Activated CD8-positive, alpha-beta memory T cell treated with anti-CD3 and anti-CD28 coated beads for 1 hour (primary cell): ENCODE data around the gene UQCC2.
A peak's percentile ranks its signal among the peaks of the same experiment; 100 is the strongest.

Source experiments
- DNase-seq, 2 donors: peaks; one replicate each; pipeline ENCODE4 v3.0.0-alpha.2; 2020; ENCODE audit warnings: low read depth in 1 of 2; ENCODE audit errors: extremely low read depth in 1 of 2

Gene UQCC2

GRCh38 chr6:33744001-33744848, 32.7 kb upstream of the UQCC2 start:
- peak; percentile 44 to 61 for DNase-seq

GRCh38 chr6:33742837-33743236, 31.3 kb upstream of the UQCC2 start:
- DNase-seq: no peak

- no peak for DNase-seq
Observed at GRCh38 chr6:33742092-33742491, 30.6 kb upstream of the UQCC2 start.

- DNase-seq: no peak
Observed at GRCh38 chr6:33740794-33741193, 29.3 kb upstream of the UQCC2 start.

- no peak for DNase-seq
Observed at GRCh38 chr6:33740204-33740608, 28.7 kb upstream of the UQCC2 start.

GRCh38 chr6:33739571-33739970, 28.1 kb upstream of the UQCC2 start:
- no peak for DNase-seq

GRCh38 chr6:33738879-33739278, 27.4 kb upstream of the UQCC2 start:
- no peak for DNase-seq

- DNase-seq: no peak
Observed at GRCh38 chr6:33738153-33738552, 26.7 kb upstream of the UQCC2 start.

- no peak for DNase-seq
Observed at GRCh38 chr6:33737267-33738026, 25.9 kb upstream of the UQCC2 start.

GRCh38 chr6:33735216-33735615, 23.7 kb upstream of the UQCC2 start:
- no peak for DNase-seq

- DNase-seq: no peak
Observed at GRCh38 chr6:33733709-33734007, 22.2 kb upstream of the UQCC2 start.

- DNase-seq: no peak
Observed at GRCh38 chr6:33732817-33733708, 21.6 kb upstream of the UQCC2 start.

GRCh38 chr6:33732385-33732784, 20.9 kb upstream of the UQCC2 start:
- DNase-seq: no peak

- DNase-seq: no peak
Observed at GRCh38 chr6:33731751-33732282, 20.3 kb upstream of the UQCC2 start.

GRCh38 chr6:33731035-33731434, 19.5 kb upstream of the UQCC2 start:
- DNase-seq: no peak

- DNase-seq: no peak
Observed at GRCh38 chr6:33730611-33731010, 19.1 kb upstream of the UQCC2 start.

GRCh38 chr6:33729059-33729458, 17.6 kb upstream of the UQCC2 start:
- DNase-seq: no peak

- no peak for DNase-seq
Observed at GRCh38 chr6:33728438-33728837, 16.9 kb upstream of the UQCC2 start.

- DNase-seq: no peak
Observed at GRCh38 chr6:33727932-33728331, 16.4 kb upstream of the UQCC2 start.

- DNase-seq: no peak
Observed at GRCh38 chr6:33727126-33727525, 15.6 kb upstream of the UQCC2 start.

- no peak for DNase-seq
Observed at GRCh38 chr6:33726696-33727095, 15.2 kb upstream of the UQCC2 start.
